T-cell (primary cell): ENCODE data around the gene INPP4B. TPM values are rescaled to one million over a fixed set of nuclear protein-coding genes. Genes with fewer than 3 reads are reported as not detected.
A peak's percentile ranks its signal among the peaks of the same experiment; 100 is the strongest.

ENCODE experiments used
- ATAC-seq, 4 experiments: fragments of 200-7000 bp in 3 of 4; fragments of 150-1000 bp in 1 of 4; cut with Tn5 transposase; replicated peaks in 1 of 4; 1 replicate in 3 of 4; 2 replicates in 1 of 4; pipeline ENCODE4 v1.10.0; 2021; ENCODE audit warnings: moderate library complexity in 3 of 4, mild to moderate bottlenecking in 2 of 4, moderate number of reproducible peaks in 1 of 4
- CTCF ChIA-PET, 2 donors: fragments of 300-600 bp; sonication (Branson Sonifier 250); formaldehyde crosslinking; loops; one replicate each; lab custom pipeline; 2022; ENCODE audit warnings: antibody characterized with exemption in 2 of 2; lab: Charles Lee
- POLR2A ChIA-PET, 2 donors: fragments of 300-600 bp; sonication (Branson Sonifier 250); formaldehyde crosslinking; loops; one replicate each; lab custom pipeline; 2022; ENCODE audit warnings: antibody characterized with exemption in 2 of 2; lab: Charles Lee
- DNase-seq, 35 experiments: peaks; one replicate each; pipeline versions ENCODE4 v3.0.0 to v3.0.0-alpha.2; 2013 to 2023
- H3K27ac ChIP-seq: one replicate; pipeline ENCODE4 v1.5.1; 2013; ENCODE audit warnings: low read length
- H3K27me3 ChIP-seq, 2 experiments: replicated peaks in 1 of 2; 1 replicate in 1 of 2; 2 replicates in 1 of 2; pipeline versions ENCODE4 v1.6.1 to v1.7.0; 2013; ENCODE audit warnings: low read length in 1 of 2, mixed read lengths in 1 of 2; ENCODE audit not compliant: control insufficient read depth in 2 of 2, insufficient read depth in 2 of 2; ENCODE audit errors: extremely low read depth in 1 of 2
- H3K36me3 ChIP-seq, 2 donors: 1 replicate in 1 of 2; 2 replicates in 1 of 2; pipeline versions ENCODE4 v1.6.1 to v1.7.0; 2013; ENCODE audit warnings: low read length in 1 of 2; ENCODE audit not compliant: control insufficient read depth in 2 of 2, insufficient read depth in 1 of 2; ENCODE audit errors: extremely low read depth in 1 of 2
- H3K4me1 ChIP-seq, 2 experiments: 1 replicate in 1 of 2; 2 replicates in 1 of 2; pipeline versions ENCODE4 v1.6.1 to v1.7.0; 2013; ENCODE audit warnings: low read length in 2 of 2, mixed read lengths in 1 of 2; ENCODE audit not compliant: insufficient read depth in 2 of 2, control insufficient read depth in 1 of 2; ENCODE audit errors: extremely low read depth in 1 of 2
- H3K4me3 ChIP-seq, 2 donors: 1 replicate in 1 of 2; 2 replicates in 1 of 2; pipeline versions ENCODE4 v1.5.1 to v1.7.0; 2013; ENCODE audit warnings: mild to moderate bottlenecking in 2 of 2, low read length in 1 of 2, moderate library complexity in 1 of 2; ENCODE audit not compliant: control insufficient read depth in 1 of 2; ENCODE audit errors: extremely low read depth in 1 of 2
- H3K9me3 ChIP-seq: 2 replicates; pipeline ENCODE4 v1.7.0; 2013
- H3K27ac Mint-ChIP-seq, 2 donors: one replicate each; pipeline ENCODE4 v1.8.0; 2020 to 2021; ENCODE audit warnings: mild to moderate bottlenecking in 2 of 2, mixed read lengths in 2 of 2
- H3K27me3 Mint-ChIP-seq, 2 donors: one replicate each; pipeline ENCODE4 v1.8.0; 2021 to 2022; ENCODE audit warnings: mixed read lengths in 2 of 2
- H3K36me3 Mint-ChIP-seq: one replicate; pipeline ENCODE4 v1.8.0; 2021; ENCODE audit warnings: mixed read lengths
- H3K4me1 Mint-ChIP-seq, 3 donors: one replicate each; pipeline ENCODE4 v1.8.0; 2020 to 2022; ENCODE audit warnings: mixed read lengths in 3 of 3, mild to moderate bottlenecking in 1 of 3
- H3K4me3 Mint-ChIP-seq, 3 donors: one replicate each; pipeline ENCODE4 v1.8.0; 2020 to 2022; ENCODE audit warnings: mild to moderate bottlenecking in 3 of 3, mixed read lengths in 3 of 3, moderate library complexity in 3 of 3
- H3K9me3 Mint-ChIP-seq, 3 donors: one replicate each; pipeline ENCODE4 v1.8.0; 2020 to 2022; ENCODE audit warnings: mixed read lengths in 3 of 3
- WGBS: methylation state at CpG from one replicate; pipeline ENCODE4 v1.1.5; 2013; ENCODE audit warnings: missing lambda C conversion rate; ENCODE audit not compliant: insufficient coverage; 5-methylcytosine and 5-hydroxymethylcytosine counted together
- total RNA-seq, 35 experiments: library from RNA in 6 of 35; stranded (reverse) in 6 of 35; fragments of 120-200 nt in 1 of 35; gene quantifications; one replicate each; pipeline versions ENCODE4 v1.2.1 to v1.2.4 and lab custom pipeline; 2013 to 2026

The INPP4B gene
- total RNA-seq, 5 donors from 2014 or later (not counting 1 experiment from before 2014, with no cell fraction given): 47.4 to 99.7 (median 71.3) TPM

DNA sequence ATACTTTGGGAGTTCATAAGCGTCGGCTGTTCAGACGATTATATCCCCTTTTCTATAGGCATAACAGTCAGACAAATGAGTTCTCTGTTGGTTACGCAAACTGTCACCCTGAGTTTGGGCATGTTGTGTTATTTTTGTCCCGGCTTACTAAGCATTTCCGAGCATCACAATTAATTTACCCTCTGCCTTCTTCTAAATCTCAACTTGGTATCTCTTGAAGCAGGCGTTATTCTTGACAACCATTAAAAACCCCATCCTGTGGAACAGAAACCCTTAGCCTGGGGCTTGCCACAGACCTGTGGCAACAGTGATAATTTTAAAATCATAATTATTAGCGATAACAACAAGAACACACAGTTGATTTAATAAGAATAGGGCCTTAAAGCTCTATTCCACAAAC is 558.7 kb downstream of the INPP4B start:
- H3K36me3 ChIP-seq: peaks cover 0 to 5% of the 10 kb centered on the region in 2 donors
- no peak overlapping the region for H3K27ac ChIP-seq
- 80% methylated on average over 2 of the region's 8 CpGs for WGBS
- CTCF ChIA-PET: interaction anchor here in 1 of 2 donors (0.8 to 1.4 kb wide), 2 partner anchors 11 to 66 kb away, joined by 3 read pairs; no protein-coding TSS in a partner anchor
- H3K27me3 ChIP-seq: no peaks in the 10 kb centered on the region
- ATAC-seq (no peak), DNase-seq (no peak)
- Mint-ChIP-seq H3K4me3 (no peak overlapping the region), H3K9me3 (peaks cover 0 to 6% (median 3%) of the 10 kb centered on the region in 3 donors), H3K27me3 (no peaks in the 10 kb centered on the region), H3K4me1 (peaks cover 16 to 31% (median 21%) of the 10 kb centered on the region in 3 donors), H3K36me3 (peaks cover 25% of the 10 kb centered on the region), H3K27ac (peak overlapping the region in 1 of 2 donors; percentile 19)
- peaks cover 3 to 5% of the 10 kb centered on the region in 2 experiments for H3K4me1 ChIP-seq
- POLR2A ChIA-PET: no interaction called here
- no peak overlapping the region for H3K4me3 ChIP-seq
- no peaks in the 10 kb centered on the region for H3K9me3 ChIP-seq

DNA sequence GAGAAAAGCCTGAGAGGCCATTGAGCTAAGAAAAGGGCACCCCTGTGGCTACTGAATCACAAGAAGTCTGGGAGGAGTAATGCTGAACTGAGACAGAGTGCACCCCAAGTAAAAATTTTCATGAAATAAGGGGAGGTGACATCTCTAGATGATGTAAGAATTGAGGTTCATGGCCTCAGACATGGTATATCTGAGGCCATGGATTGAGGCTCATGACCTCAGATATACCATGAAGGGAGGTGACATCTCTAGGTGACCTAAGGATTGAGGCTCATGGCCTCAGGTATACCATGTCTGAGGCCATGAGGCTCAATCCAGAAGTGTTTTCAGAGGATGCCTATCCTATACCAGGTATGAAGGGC is 560.9 kb downstream of the INPP4B start:
- POLR2A ChIA-PET: no interaction called here
- H3K9me3 Mint-ChIP-seq: peaks cover 0 to 6% (median 3%) of the 10 kb centered on the region in 3 donors
- H3K27ac Mint-ChIP-seq: no peak overlapping the region
- H3K27me3 Mint-ChIP-seq: no peaks in the 10 kb centered on the region
- CTCF ChIA-PET: interaction anchor here in 1 of 2 donors (0.8 to 0.9 kb wide), 2 partner anchors 83 to 556 kb away, joined by 3 to 4 read pairs; no protein-coding TSS in a partner anchor
- H3K4me1 Mint-ChIP-seq: peaks cover 17 to 25% (median 21%) of the 10 kb centered on the region in 3 donors
- peaks cover 10% of the 10 kb centered on the region for H3K36me3 Mint-ChIP-seq
- Histone ChIP-seq H3K27me3 (no peaks in the 10 kb centered on the region), H3K9me3 (no peaks in the 10 kb centered on the region), H3K27ac (no peak overlapping the region), H3K4me1 (peaks cover 3 to 5% of the 10 kb centered on the region in 2 experiments), H3K4me3 (no peak overlapping the region), H3K36me3 (no peaks in the 10 kb centered on the region)
- DNase-seq (no peak), ATAC-seq (peak in 1 of 4 experiments; percentile 17)
- no peak overlapping the region for H3K4me3 Mint-ChIP-seq

DNA sequence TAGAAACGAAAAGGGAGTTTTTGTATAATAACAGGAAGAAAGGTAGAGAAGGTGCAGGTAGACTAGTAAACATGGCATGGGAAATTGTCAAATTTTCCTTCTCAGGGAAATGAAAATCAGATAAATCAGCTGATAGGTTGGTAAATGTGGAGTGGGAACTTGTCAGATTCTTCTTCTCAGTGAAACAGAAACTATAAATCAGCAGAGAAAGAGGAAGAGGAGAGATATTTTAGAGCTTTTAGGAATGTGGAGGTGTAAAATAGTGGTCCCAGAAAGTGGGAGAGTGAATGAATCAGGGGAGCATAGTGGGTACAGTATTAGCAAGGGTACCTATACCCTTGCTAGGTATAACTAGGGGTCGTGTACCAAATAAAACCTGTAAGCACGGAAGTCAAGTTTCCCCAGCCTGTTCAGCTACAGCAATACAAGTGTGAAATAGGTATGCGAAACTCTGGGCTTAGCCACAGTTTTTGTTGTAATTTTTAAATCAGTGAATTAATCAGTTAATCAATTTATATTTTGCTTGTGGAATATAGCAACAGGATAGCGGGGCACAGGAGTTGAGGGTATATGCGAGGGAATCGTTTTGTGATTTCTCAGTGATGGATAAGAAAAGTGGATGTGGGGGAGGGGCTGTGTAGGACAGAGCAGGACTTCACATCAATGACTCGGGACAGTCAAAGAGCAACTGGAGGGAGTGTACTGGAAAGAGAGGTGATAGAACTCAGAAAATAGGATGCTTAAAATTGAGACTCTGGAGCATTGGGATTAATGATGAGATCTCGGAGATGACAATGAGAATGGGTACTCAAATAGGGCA is 561.5 kb downstream of the INPP4B start:
- Mint-ChIP-seq H3K36me3 (peaks cover 6% of the 10 kb centered on the region), H3K27me3 (no peaks in the 10 kb centered on the region), H3K4me1 (peaks cover 17 to 22% (median 17%) of the 10 kb centered on the region in 3 donors), H3K4me3 (no peak overlapping the region), H3K9me3 (peaks cover 0 to 2% (median 0%) of the 10 kb centered on the region in 3 donors), H3K27ac (no peak overlapping the region)
- ChIA-PET POLR2A (no interaction called here), CTCF (interaction anchor here in 1 of 2 donors (0.8 to 2.9 kb wide), 7 partner anchors 10 to 556 kb away, joined by 3 to 31 read pairs (median 5); no protein-coding TSS in a partner anchor)
- Histone ChIP-seq H3K36me3 (no peaks in the 10 kb centered on the region), H3K4me3 (no peak overlapping the region), H3K9me3 (no peaks in the 10 kb centered on the region), H3K4me1 (peaks cover 3 to 5% of the 10 kb centered on the region in 2 experiments), H3K27ac (peak overlapping the region; percentile 50), H3K27me3 (no peaks in the 10 kb centered on the region)
- WGBS: 78% methylated on average over 6 of the region's 9 CpGs
- peak in 2 of 4 experiments; percentile 19 to 30 for ATAC-seq
- no peak for DNase-seq

DNA sequence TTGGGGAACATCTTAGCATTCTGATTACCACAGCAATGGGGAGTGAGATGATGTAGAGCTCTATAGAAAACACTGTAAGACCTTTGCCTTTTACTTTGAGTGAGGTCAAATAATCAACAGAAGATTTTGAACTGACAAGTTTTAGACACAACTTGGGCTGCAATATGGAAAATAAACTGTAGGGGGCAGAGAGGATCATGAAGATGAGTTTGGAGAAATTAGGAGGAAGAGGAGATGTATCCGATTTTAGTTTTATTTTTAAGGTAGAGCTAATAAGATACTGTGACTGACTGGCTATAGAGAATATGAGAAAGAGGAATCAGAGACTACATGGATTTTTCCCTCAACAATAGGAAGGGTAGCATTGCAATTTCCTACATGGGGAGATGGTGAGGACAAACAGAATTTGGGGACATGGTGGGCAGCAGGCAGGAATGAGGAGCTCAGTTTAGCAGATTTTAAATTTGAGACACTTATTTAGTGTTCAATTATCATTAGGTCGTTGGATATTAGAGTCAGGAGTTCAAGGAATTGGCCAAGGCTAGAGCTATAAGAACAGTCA is 563.1 kb downstream of the INPP4B start:
- DNase-seq (peak in 10 of 35 experiments; percentile 2 to 60 (median 22)), ATAC-seq (peak in 3 of 4 experiments; percentile 37 to 46 (median 44))
- Mint-ChIP-seq H3K4me1 (peaks cover 16 to 18% (median 17%) of the 10 kb centered on the region in 3 donors), H3K27ac (no peak overlapping the region), H3K36me3 (peaks cover 6% of the 10 kb centered on the region), H3K27me3 (no peaks in the 10 kb centered on the region), H3K9me3 (no peaks in the 10 kb centered on the region), H3K4me3 (no peak overlapping the region)
- Histone ChIP-seq H3K4me3 (no peak overlapping the region), H3K36me3 (no peaks in the 10 kb centered on the region), H3K9me3 (no peaks in the 10 kb centered on the region), H3K27me3 (no peaks in the 10 kb centered on the region), H3K4me1 (peaks cover 3 to 5% of the 10 kb centered on the region in 2 experiments), H3K27ac (no peak overlapping the region)
- ChIA-PET POLR2A (interaction anchor here (0.5 to 1.0 kb wide), 3 partner anchors 10 to 94 kb away, joined by 3 to 4 read pairs (median 3); no protein-coding TSS in a partner anchor), CTCF (interaction anchor here (0.5 to 2.9 kb wide), 41 partner anchors 11 to 563 kb away, joined by 3 to 31 read pairs (median 3); partner anchors contain the start of gene INPP4B (in 1 of the 2))
- WGBS: 0% methylated on average over 2 of the region's 2 CpGs

DNA sequence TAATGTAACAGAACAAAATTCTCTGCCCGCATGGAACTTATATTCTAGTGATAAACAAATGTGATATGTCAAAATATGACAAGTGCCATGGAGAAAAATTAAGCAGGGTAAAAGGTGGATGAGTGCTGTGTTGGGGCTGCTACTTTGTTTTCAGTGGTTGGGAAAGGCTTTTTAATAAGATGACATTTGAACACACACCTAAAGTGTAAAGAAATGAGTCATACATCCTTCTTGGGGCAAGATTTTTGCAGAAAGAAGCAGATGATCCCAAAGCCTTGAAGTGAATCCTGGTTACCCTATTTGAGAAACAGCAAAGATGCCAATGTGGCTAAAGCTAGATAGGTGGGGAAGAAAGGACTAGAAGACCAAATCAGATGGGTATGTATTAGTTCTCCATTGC is 564.1 kb downstream of the INPP4B start:
- ChIA-PET CTCF (interaction anchor here (1.0 to 2.9 kb wide), 6 partner anchors 12 to 443 kb away, joined by 3 to 31 read pairs (median 6); no protein-coding TSS in a partner anchor), POLR2A (no interaction called here)
- H3K36me3 Mint-ChIP-seq: peaks cover 15% of the 10 kb centered on the region
- WGBS: no CpG with 5 or more reads among the region's 1 CpG
- Histone ChIP-seq H3K27ac (no peak overlapping the region), H3K4me3 (no peak overlapping the region), H3K27me3 (no peaks in the 10 kb centered on the region), H3K36me3 (no peaks in the 10 kb centered on the region), H3K9me3 (no peaks in the 10 kb centered on the region), H3K4me1 (peaks cover 3 to 5% of the 10 kb centered on the region in 2 experiments)
- peaks cover 19 to 22% (median 21%) of the 10 kb centered on the region in 3 donors for H3K4me1 Mint-ChIP-seq
- no peaks in the 10 kb centered on the region for H3K9me3 Mint-ChIP-seq
- H3K27me3 Mint-ChIP-seq: no peaks in the 10 kb centered on the region
- DNase-seq: no peak
- no peak for ATAC-seq
- H3K4me3 Mint-ChIP-seq: no peak overlapping the region
- no peak overlapping the region for H3K27ac Mint-ChIP-seq

DNA sequence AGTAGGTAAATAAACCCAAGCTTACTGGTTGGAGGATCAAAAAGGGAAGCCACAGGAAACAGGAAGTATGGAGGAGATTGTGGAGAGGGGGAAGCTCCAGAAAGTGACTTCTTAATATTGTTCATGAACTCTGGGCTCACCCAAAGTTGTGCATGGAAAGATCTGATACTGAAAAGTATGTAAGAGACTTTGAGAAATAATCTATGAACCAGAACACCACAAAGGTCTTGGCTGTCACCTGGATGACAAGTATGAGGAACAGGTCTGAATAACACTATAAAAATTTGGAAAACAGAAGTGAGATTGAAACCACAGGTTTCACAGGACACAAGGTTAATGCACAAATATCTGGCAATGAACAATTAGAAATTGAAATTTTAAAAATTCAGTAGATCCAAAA is 567.4 kb downstream of the INPP4B start:
- Histone ChIP-seq H3K27ac (no peak overlapping the region), H3K4me3 (no peak overlapping the region), H3K27me3 (no peaks in the 10 kb centered on the region), H3K9me3 (no peaks in the 10 kb centered on the region), H3K36me3 (no peaks in the 10 kb centered on the region), H3K4me1 (peaks cover 3 to 5% of the 10 kb centered on the region in 2 experiments)
- Mint-ChIP-seq H3K4me1 (peaks cover 39 to 44% (median 41%) of the 10 kb centered on the region in 3 donors), H3K4me3 (no peak overlapping the region), H3K36me3 (peaks cover 27% of the 10 kb centered on the region), H3K9me3 (no peaks in the 10 kb centered on the region), H3K27me3 (no peaks in the 10 kb centered on the region), H3K27ac (no peak overlapping the region)
- DNase-seq (no peak), ATAC-seq (no peak)
- POLR2A ChIA-PET: interaction anchor here in 1 of 2 donors (0.6 kb wide), 1 partner anchor 28 kb away, joined by 3 read pairs; no protein-coding TSS in a partner anchor
- CTCF ChIA-PET: interaction anchor here in 1 of 2 donors (1.0 to 2.3 kb wide), 2 partner anchors 15 to 442 kb away, joined by 3 to 6 read pairs; no protein-coding TSS in a partner anchor
